GM21619 (cell line): ENCODE data around the gene GPHN.

ENCODE experiments used
- ATAC-seq: cut with Tn5 transposase; IDR thresholded peaks from one replicate; pipeline ENCODE4 v1.9.1; 2021; ENCODE audit not compliant: unreplicated experiment

Gene GPHN

GRCh38 chr14:66507722-66508546 lies at the start of gene GPHN:
GPHN (plus strand) TSS chr14:66508147.
- ATAC-seq = peak; percentile 77

- ATAC-seq = no peak
Observed at GRCh38 chr14:66459603-66460002, 48.3 kb upstream of the GPHN start.

- ATAC-seq = no peak
Observed at GRCh38 chr14:66464261-66464660, 43.7 kb upstream of the GPHN start.

- no peak for ATAC-seq
Observed at GRCh38 chr14:66468778-66469367, 39.1 kb upstream of the GPHN start.

- no peak for ATAC-seq
Observed at GRCh38 chr14:66471584-66471983, 36.4 kb upstream of the GPHN start.

- ATAC-seq = no peak
Observed at GRCh38 chr14:66472251-66472650, 35.7 kb upstream of the GPHN start.

- ATAC-seq = no peak
Observed at GRCh38 chr14:66473223-66473622, 34.7 kb upstream of the GPHN start.

GRCh38 chr14:66476964-66477363 lies 31.0 kb upstream of the GPHN start:
- ATAC-seq = no peak

GRCh38 chr14:66477567-66477966 lies 30.4 kb upstream of the GPHN start:
- ATAC-seq = no peak

GRCh38 chr14:66482873-66483272 lies 25.1 kb upstream of the GPHN start:
- no peak for ATAC-seq

- ATAC-seq = no peak
Observed at GRCh38 chr14:66483322-66483721, 24.6 kb upstream of the GPHN start.

- ATAC-seq = no peak
Observed at GRCh38 chr14:66485029-66485428, 22.9 kb upstream of the GPHN start.

- no peak for ATAC-seq
Observed at GRCh38 chr14:66485910-66486421, 22.0 kb upstream of the GPHN start, which contains the start of gene CCDC196. CCDC196 (plus strand) TSS chr14:66486371; CDS start chr14:66486503, 132 bp downstream.

- no peak for ATAC-seq
Observed at GRCh38 chr14:66487164-66487563, 20.8 kb upstream of the GPHN start.

- no peak for ATAC-seq
Observed at GRCh38 chr14:66490143-66491111, 17.5 kb upstream of the GPHN start.

- no peak for ATAC-seq
Observed at GRCh38 chr14:66493750-66494149, 14.2 kb upstream of the GPHN start.

- peak; percentile 80 for ATAC-seq
Observed at GRCh38 chr14:66495218-66496098, 12.5 kb upstream of the GPHN start.

- ATAC-seq = no peak
Observed at GRCh38 chr14:66496188-66496807, 11.6 kb upstream of the GPHN start.

GRCh38 chr14:66496911-66497310 lies 11.0 kb upstream of the GPHN start:
- no peak for ATAC-seq

- ATAC-seq = no peak
Observed at GRCh38 chr14:66498311-66498710, 9.6 kb upstream of the GPHN start.
